HFF-Myc (cell line): Measurements from ENCODE around the gene ANTXRL.
"Not testable (repeated sequence)": the region's sequence is repeated elsewhere in the genome, so short reads cannot be mapped to it uniquely, and the experiment has no call there.

Experiments
- DNase-seq: peaks from one replicate; pipeline ENCODE4 v3.0.0-alpha.2; 2011; ENCODE audit warnings: low read depth; ENCODE audit errors: extremely low read depth
- H3K4me3 ChIP-seq: replicated peaks from 2 replicates; pipeline ENCODE4 v1.5.1; 2011; ENCODE audit warnings: low read depth, mild to moderate bottlenecking, control low read depth, low read length
- TF ChIP-seq, protein P1 (sequence below): IDR thresholded peaks from 2 replicates; pipeline ENCODE4 v1.5.1; 2012; ENCODE audit warnings: mild to moderate bottlenecking, low read depth, low read length, control low read depth; ENCODE audit errors: missing control alignments

Gene ANTXRL

DNA sequence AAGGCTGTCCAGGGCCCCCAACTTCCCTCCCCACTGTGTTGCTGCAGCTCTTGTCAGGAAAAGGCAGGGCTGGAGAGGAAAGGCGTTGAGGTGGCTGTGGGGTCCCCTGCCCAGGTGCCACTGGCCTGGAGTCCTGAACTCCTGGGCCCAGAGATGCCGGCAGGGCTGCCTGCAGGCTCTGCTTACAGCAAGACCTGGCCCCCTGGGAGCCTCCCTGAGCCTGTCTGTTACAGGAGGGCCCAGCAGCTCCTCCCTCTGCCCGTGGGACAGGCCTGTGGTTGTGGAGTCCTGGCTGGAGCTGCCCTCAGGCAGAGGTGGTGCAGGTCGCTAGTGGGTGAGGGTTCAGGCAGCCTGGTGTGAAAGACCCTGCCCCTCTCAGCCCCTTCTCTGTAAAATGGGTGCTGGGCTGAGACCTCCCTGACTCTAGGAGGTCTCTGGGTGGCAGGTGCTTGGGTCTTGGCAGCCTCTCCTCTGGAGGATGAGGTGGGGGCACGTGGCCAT is 9.9 kb downstream of the ANTXRL start:
- DNase-seq: no peak
- no peak overlapping the region for H3K4me3 ChIP-seq
- TF ChIP-seq, protein P1, sequence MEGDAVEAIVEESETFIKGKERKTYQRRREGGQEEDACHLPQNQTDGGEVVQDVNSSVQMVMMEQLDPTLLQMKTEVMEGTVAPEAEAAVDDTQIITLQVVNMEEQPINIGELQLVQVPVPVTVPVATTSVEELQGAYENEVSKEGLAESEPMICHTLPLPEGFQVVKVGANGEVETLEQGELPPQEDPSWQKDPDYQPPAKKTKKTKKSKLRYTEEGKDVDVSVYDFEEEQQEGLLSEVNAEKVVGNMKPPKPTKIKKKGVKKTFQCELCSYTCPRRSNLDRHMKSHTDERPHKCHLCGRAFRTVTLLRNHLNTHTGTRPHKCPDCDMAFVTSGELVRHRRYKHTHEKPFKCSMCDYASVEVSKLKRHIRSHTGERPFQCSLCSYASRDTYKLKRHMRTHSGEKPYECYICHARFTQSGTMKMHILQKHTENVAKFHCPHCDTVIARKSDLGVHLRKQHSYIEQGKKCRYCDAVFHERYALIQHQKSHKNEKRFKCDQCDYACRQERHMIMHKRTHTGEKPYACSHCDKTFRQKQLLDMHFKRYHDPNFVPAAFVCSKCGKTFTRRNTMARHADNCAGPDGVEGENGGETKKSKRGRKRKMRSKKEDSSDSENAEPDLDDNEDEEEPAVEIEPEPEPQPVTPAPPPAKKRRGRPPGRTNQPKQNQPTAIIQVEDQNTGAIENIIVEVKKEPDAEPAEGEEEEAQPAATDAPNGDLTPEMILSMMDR: no peak

DNA sequence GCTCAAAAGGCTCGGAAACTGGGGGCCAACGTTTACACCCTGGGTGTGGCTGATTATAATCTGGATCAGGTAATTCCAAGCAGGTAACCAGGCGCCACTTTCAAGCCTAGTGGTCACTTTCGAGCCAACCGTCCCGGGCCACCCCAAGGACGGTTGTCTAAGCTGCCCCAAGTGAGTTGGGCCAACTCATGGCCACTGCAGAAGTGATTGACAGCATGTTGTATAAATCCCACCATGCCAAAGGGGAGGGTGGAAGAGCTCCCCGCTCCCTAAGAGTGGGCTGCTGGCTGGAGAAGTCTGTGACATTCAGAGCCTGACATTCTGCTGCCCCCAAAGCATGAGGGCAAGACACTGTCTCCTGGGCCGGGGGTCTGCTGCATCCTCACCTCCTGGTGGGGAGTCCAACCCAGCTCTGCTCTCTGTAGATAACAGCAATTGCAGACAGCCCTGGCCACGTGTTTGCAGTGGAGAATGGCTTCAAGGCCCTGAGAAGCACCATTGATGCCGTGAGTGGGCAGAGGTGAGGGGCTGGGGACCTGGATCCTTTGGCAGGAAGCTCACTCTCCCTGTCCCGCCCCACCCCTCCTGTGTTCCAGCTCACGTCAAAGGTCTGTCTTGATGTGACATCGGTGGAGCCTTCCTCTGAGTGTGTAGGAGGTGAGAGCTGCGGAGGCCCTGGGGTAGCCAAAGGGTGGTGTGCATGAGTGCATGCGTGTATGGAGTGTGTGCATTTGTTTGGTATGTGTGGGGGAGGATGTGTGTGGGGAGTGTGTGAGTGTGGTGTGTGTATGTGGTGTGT is 10.8 kb downstream of the ANTXRL start:
- TF ChIP-seq, protein P1: no peak
- DNase-seq: no peak

DNA sequence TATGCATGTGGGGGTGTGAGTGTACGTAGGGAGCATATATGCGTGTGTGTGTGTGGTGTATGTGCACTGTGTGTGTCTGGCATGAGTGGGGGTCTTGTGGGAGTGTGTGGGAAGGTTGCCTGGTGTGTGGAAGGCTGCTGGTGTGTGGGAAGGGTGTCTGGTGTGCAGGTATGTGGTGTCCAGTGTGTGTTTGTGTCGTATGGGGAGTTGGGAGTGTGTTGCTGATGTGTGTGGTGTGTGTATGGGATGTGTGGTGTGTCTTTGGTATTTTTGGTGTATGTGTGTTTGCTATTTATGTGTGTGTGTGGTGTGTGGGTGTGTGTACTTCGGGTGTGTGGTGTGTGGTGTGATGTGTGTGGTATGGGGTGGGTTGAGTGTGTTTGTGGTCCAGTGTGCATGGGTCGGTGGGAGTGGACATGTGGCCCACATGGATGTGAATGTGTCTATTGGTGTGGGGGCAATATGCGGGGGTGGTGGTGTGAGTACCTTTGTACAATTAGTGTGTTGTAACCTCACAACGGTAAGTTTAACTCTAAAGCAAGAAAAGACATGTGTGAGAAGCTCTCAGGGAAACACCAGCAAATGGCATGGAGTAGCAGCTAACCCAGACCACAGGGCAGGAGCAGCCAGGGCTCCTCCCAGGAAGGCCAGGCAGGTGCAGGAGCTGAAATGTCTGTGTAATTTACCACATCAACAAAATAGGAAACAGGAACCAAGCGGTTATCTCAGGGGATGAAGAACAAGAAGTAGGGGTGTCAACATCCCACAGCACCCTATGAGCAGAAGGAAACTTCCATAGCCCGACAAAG is 11.9 kb downstream of the ANTXRL start:
- H3K4me3 ChIP-seq: no peak overlapping the region
- no peak for DNase-seq
- TF ChIP-seq, protein P1: no peak

More for the DNA sequence above, 10.8 kb downstream of the ANTXRL start:
- H3K4me3 ChIP-seq: no peak overlapping the region

DNA sequence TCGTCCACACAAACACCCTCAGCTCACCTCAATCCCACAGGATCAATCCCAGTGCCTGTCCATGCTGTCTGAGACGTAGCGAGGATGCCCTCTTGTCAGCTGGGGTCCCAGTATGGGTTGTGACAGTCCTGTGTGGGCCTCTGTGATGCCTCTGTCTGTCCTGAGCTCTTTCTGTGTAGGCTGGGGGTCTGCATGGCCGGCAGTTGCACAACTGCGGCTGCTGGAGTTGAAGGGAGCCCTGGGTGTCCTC is 12.4 kb downstream of the ANTXRL start:
- DNase-seq: no peak
- no peak overlapping the region for H3K4me3 ChIP-seq
- TF ChIP-seq, protein P1: no peak

DNA sequence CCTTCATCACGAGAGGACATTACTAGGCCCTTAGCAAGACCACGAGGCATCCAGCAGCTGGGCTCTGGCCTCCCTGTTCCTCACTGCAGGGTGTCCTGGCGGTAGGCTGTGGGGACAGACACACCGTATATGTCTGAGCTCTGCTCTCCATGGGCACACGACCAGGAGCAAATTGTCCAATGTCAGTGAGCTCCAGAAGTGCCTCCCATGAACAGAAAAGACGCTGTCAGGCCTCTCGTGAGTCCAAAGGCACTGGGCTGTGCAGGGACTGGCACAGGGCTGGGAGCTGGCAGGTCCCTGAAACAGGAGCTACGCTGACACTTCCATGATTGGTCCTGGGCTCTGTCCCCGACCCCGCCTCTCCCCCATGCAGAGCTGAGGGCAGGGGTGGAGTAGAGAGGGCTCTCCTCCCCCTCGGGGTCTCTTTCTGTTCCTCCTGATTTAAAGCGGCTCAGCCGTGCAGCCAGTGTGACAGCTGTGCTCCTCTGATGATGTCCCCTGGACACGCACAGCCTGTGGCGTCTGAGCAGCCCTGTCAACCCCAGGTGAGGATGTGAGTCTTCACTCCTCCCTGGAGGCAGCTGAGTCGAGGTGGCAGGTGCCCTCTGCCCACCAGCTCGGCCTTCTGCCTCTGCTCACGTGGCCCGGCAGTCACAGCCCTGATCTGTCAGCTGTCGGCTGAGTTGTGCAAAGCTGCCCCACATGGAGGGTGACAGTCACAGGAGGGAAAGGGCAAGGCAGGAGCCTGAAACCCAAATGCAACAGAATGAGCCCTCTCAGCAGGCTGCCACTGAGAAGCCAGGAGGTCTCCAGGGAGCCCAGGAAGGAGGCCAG is 13.0 kb downstream of the ANTXRL start:
- no peak overlapping the region for H3K4me3 ChIP-seq
- DNase-seq: no peak
- TF ChIP-seq, protein P1: no peak

DNA sequence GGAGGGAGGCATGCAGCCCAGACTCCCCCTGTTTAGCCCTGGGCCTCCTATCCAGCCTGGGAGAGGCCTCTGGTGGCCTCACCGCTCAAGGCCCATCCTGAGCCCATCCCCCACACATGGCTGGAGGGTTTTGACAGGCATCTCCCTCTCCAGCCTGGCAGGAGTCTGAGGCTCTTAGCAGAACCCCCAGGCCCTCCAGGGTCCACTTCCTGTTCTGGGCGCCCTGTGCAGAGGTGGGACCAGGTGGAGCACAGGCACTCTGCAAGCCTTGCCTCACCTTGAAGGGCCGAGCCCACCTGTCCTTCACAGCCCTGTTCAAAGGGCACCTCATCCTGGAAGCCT is 13.5 kb downstream of the ANTXRL start:
- DNase-seq, H3K4me3 ChIP-seq: not testable (repeated sequence)
